ENCODE data around the gene NDUFS8. TPM values are rescaled to one million over a fixed set of nuclear protein-coding genes. Genes with fewer than 3 reads are reported as not detected.
A peak's percentile ranks its signal among the peaks of the same experiment; 100 is the strongest.
"Not testable (repeated sequence)": the region's sequence is repeated elsewhere in the genome, so short reads cannot be mapped to it uniquely, and the experiment has no call there.

NDUFS8 gene
- 146 TPM for polyA plus RNA-seq (2013, experiment 1 of 4)
- polyA plus RNA-seq (2013, experiment 2 of 4) = 155 TPM
- polyA plus RNA-seq (2013, experiment 3 of 4) = 139 TPM
- polyA plus RNA-seq (2013, experiment 4 of 4) = 160 TPM

- peak within 1 kb of the TSS; percentile 8 for H3K27ac ChIP-seq (ENCODE audit: insufficient read depth, low read depth, low read length, poor library complexity, severe bottlenecking)
- H3K4me1 ChIP-seq (ENCODE audit: control insufficient read depth, insufficient read depth, low read length) = peaks cover 23% of the 10 kb centered on the region
- WGBS, 2 experiments = 0 to 1% methylated on average over 56 of the region's 56 CpGs
Measured at GRCh38 chr11:68030318-68031143, at the start of gene NDUFS8. NDUFS8 (plus strand) TSS chr11:68030681; CDS start chr11:68032152, 1,471 bp downstream.

GRCh38 chr11:67981226-67981625 is 49.3 kb upstream of the NDUFS8 start:
- H3K9me3 ChIP-seq (ENCODE audit: control insufficient read depth, low read length); H3K4me3 ChIP-seq (ENCODE audit: insufficient read depth, low read depth, low read length); H3K27ac ChIP-seq (ENCODE audit: insufficient read depth, low read depth, low read length, poor library complexity, severe bottlenecking); H3K4me1 ChIP-seq (ENCODE audit: control insufficient read depth, insufficient read depth, low read length); H3K36me3 ChIP-seq (ENCODE audit: control insufficient read depth, insufficient read depth, low read length); H3K27me3 ChIP-seq (ENCODE audit: control insufficient read depth, insufficient read depth, low read length, poor library complexity, severe bottlenecking): not testable (repeated sequence)
- 83 to 88% methylated on average over 10 of the region's 10 CpGs for WGBS, 2 experiments

More at GRCh38 chr11:68030318-68031143, at the start of gene NDUFS8:
- Histone ChIP-seq H3K4me3 (ENCODE audit: insufficient read depth, low read depth, low read length) (peak within 1 kb of the TSS; percentile 99), H3K36me3 (ENCODE audit: control insufficient read depth, insufficient read depth, low read length) (peaks cover 21% of the 10 kb centered on the region), H3K9me3 (ENCODE audit: control insufficient read depth, low read length) (no peaks in the 10 kb centered on the region), H3K27me3 (ENCODE audit: control insufficient read depth, insufficient read depth, low read length, poor library complexity, severe bottlenecking) (no peaks in the 10 kb centered on the region)

GRCh38 chr11:67982255-67982857 is 48.1 kb upstream of the NDUFS8 start:
- H3K27me3 ChIP-seq (ENCODE audit: control insufficient read depth, insufficient read depth, low read length, poor library complexity, severe bottlenecking); H3K9me3 ChIP-seq (ENCODE audit: control insufficient read depth, low read length); H3K4me3 ChIP-seq (ENCODE audit: insufficient read depth, low read depth, low read length); H3K27ac ChIP-seq (ENCODE audit: insufficient read depth, low read depth, low read length, poor library complexity, severe bottlenecking); H3K4me1 ChIP-seq (ENCODE audit: control insufficient read depth, insufficient read depth, low read length); H3K36me3 ChIP-seq (ENCODE audit: control insufficient read depth, insufficient read depth, low read length): not testable (repeated sequence)
- WGBS, 2 experiments = 82 to 88% methylated on average over 13 of the region's 17 CpGs

GRCh38 chr11:67983951-67984350 is 46.5 kb upstream of the NDUFS8 start:
- H3K27ac ChIP-seq (ENCODE audit: insufficient read depth, low read depth, low read length, poor library complexity, severe bottlenecking) = no peak overlapping the region
- H3K4me1 ChIP-seq (ENCODE audit: control insufficient read depth, insufficient read depth, low read length) = no peaks in the 10 kb centered on the region
- no peaks in the 10 kb centered on the region for H3K36me3 ChIP-seq (ENCODE audit: control insufficient read depth, insufficient read depth, low read length)
- no peaks in the 10 kb centered on the region for H3K27me3 ChIP-seq (ENCODE audit: control insufficient read depth, insufficient read depth, low read length, poor library complexity, severe bottlenecking)
- no peaks in the 10 kb centered on the region for H3K9me3 ChIP-seq (ENCODE audit: control insufficient read depth, low read length)
- 86 to 92% methylated on average over 29 of the region's 29 CpGs for WGBS, 2 experiments
- H3K4me3 ChIP-seq (ENCODE audit: insufficient read depth, low read depth, low read length) = no peak overlapping the region

- not testable (repeated sequence) for H3K36me3 ChIP-seq (ENCODE audit: control insufficient read depth, insufficient read depth, low read length); H3K27me3 ChIP-seq (ENCODE audit: control insufficient read depth, insufficient read depth, low read length, poor library complexity, severe bottlenecking); H3K27ac ChIP-seq (ENCODE audit: insufficient read depth, low read depth, low read length, poor library complexity, severe bottlenecking); H3K4me1 ChIP-seq (ENCODE audit: control insufficient read depth, insufficient read depth, low read length); H3K4me3 ChIP-seq (ENCODE audit: insufficient read depth, low read depth, low read length); H3K9me3 ChIP-seq (ENCODE audit: control insufficient read depth, low read length)
- WGBS, 2 experiments = 93 to 94% methylated on average over 3 to 5 of the region's 6 CpGs
Measured at GRCh38 chr11:67985302-67985701, 45.2 kb upstream of the NDUFS8 start.

GRCh38 chr11:67990546-67991346 is 39.7 kb upstream of the NDUFS8 start:
- H3K27ac ChIP-seq (ENCODE audit: insufficient read depth, low read depth, low read length, poor library complexity, severe bottlenecking); H3K36me3 ChIP-seq (ENCODE audit: control insufficient read depth, insufficient read depth, low read length); H3K27me3 ChIP-seq (ENCODE audit: control insufficient read depth, insufficient read depth, low read length, poor library complexity, severe bottlenecking); H3K4me1 ChIP-seq (ENCODE audit: control insufficient read depth, insufficient read depth, low read length); H3K9me3 ChIP-seq (ENCODE audit: control insufficient read depth, low read length): not testable (repeated sequence)
- WGBS, 2 experiments = 14 to 17% methylated on average over 46 to 50 of the region's 58 CpGs
- peak overlapping the region; percentile 10 for H3K4me3 ChIP-seq (ENCODE audit: insufficient read depth, low read depth, low read length)

GRCh38 chr11:67991347-67992121 is 38.9 kb upstream of the NDUFS8 start:
- peak overlapping the region; percentile 10 for H3K4me3 ChIP-seq (ENCODE audit: insufficient read depth, low read depth, low read length)
- not testable (repeated sequence) for H3K27ac ChIP-seq (ENCODE audit: insufficient read depth, low read depth, low read length, poor library complexity, severe bottlenecking); H3K36me3 ChIP-seq (ENCODE audit: control insufficient read depth, insufficient read depth, low read length); H3K27me3 ChIP-seq (ENCODE audit: control insufficient read depth, insufficient read depth, low read length, poor library complexity, severe bottlenecking); H3K4me1 ChIP-seq (ENCODE audit: control insufficient read depth, insufficient read depth, low read length); H3K9me3 ChIP-seq (ENCODE audit: control insufficient read depth, low read length)
- WGBS, 2 experiments = 3 to 4% methylated on average over 67 of the region's 70 CpGs

- H3K4me1 ChIP-seq (ENCODE audit: control insufficient read depth, insufficient read depth, low read length); H3K9me3 ChIP-seq (ENCODE audit: control insufficient read depth, low read length); H3K4me3 ChIP-seq (ENCODE audit: insufficient read depth, low read depth, low read length); H3K27me3 ChIP-seq (ENCODE audit: control insufficient read depth, insufficient read depth, low read length, poor library complexity, severe bottlenecking); H3K27ac ChIP-seq (ENCODE audit: insufficient read depth, low read depth, low read length, poor library complexity, severe bottlenecking); H3K36me3 ChIP-seq (ENCODE audit: control insufficient read depth, insufficient read depth, low read length): not testable (repeated sequence)
- 34 to 35% methylated on average over 12 of the region's 12 CpGs for WGBS, 2 experiments
Measured at GRCh38 chr11:67993821-67994220, 36.7 kb upstream of the NDUFS8 start.

GRCh38 chr11:67994387-67994786 is 36.1 kb upstream of the NDUFS8 start:
- not testable (repeated sequence) for H3K4me3 ChIP-seq (ENCODE audit: insufficient read depth, low read depth, low read length); H3K27ac ChIP-seq (ENCODE audit: insufficient read depth, low read depth, low read length, poor library complexity, severe bottlenecking); H3K36me3 ChIP-seq (ENCODE audit: control insufficient read depth, insufficient read depth, low read length); H3K9me3 ChIP-seq (ENCODE audit: control insufficient read depth, low read length); H3K27me3 ChIP-seq (ENCODE audit: control insufficient read depth, insufficient read depth, low read length, poor library complexity, severe bottlenecking); H3K4me1 ChIP-seq (ENCODE audit: control insufficient read depth, insufficient read depth, low read length)
- WGBS, 2 experiments = 92% methylated on average over 5 of the region's 5 CpGs

Data from ectodermal cell (in vitro differentiated cells).